ENCODE measurements around the gene CARD16.
"Not testable (repeated sequence)": the region's sequence is repeated elsewhere in the genome, so short reads cannot be mapped to it uniquely, and the experiment has no call there.

CARD16 gene

DNA sequence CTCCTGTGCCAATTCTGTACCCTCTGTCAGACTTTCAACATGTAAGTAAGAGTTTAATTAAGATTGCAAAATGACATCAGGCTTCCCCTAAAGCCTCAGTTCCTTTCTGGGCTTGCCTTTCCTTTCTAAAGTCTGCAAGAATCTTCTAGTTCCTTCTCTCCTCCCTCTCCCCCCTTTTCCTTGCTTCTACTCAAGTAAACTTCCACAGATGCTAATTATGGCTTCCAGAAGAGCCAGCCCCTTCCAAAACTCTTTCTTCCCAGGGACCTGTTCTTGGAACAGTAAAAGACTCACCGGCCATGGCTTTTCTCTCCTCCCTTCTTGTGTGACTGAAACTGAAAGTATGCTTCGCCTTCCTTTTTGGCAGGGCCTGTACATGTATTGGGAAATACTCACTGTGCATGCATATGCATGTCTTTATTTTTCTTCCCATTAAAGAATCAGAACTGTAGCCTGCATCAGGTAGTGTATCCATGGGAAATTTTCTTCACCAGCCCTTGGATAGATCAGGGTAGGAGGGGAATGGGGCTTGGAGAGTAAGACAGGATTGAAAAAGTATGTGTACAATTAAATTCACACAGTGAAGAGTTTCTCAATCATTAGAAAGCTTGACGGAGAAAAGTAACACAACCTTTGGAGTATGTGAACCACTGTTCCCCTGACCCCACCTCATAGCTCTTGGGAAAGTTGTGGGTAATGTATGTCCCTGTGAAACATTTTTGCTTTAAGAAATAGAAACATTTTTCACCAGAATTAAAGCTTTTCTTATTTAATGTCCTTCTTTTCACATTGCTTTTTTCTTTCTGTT lies 10.1 kb downstream of the CARD16 start, which contains the start of gene CASP1:
CASP1 (minus strand) TSS at position 332 of the 808 bp plus-strand sequence; CDS start at position 301, 31 bp downstream.
- H3K27ac ChIP-seq = peak within 1 kb of the TSS; percentile 85

DNA sequence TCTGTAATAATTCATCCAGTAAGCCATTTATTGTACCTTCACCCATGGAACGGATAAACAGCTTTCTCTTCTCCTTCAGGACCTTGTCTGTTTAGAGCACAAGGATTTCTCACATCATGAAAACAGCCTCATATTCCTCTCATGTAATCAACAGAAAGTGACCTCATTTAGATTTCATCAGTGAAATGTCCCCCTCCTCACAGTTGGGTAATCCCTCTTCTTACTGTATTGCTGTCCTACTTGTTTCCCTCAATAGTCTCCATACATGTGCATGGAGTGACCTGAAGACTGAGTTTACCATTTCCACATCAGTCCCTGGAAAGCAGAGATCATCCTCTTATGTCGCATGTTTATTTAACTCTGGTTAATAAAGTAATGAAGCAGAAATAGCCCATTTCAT lies 10.7 kb downstream of the CARD16 start:
- Histone ChIP-seq H3K4me3 (ENCODE audit: low read depth in 1 of 2, low read length in 1 of 2) (peak overlapping the region; percentile 63 to 86), H3K4me1 (ENCODE audit: control insufficient read depth in 1 of 2, insufficient read depth in 1 of 2, low read depth in 1 of 2, low read length in 1 of 2) (peaks cover 38 to 48% of the 10 kb centered on the region in 2 experiments), H3K27ac (peak overlapping the region; percentile 85), H3K36me3 (peaks cover 61% of the 10 kb centered on the region)
- not testable (repeated sequence) for H3K27me3 ChIP-seq, H3K9me3 ChIP-seq

More for the DNA sequence above, 10.1 kb downstream of the CARD16 start, which contains the start of gene CASP1:
- TF ChIP-seq, protein P1, sequence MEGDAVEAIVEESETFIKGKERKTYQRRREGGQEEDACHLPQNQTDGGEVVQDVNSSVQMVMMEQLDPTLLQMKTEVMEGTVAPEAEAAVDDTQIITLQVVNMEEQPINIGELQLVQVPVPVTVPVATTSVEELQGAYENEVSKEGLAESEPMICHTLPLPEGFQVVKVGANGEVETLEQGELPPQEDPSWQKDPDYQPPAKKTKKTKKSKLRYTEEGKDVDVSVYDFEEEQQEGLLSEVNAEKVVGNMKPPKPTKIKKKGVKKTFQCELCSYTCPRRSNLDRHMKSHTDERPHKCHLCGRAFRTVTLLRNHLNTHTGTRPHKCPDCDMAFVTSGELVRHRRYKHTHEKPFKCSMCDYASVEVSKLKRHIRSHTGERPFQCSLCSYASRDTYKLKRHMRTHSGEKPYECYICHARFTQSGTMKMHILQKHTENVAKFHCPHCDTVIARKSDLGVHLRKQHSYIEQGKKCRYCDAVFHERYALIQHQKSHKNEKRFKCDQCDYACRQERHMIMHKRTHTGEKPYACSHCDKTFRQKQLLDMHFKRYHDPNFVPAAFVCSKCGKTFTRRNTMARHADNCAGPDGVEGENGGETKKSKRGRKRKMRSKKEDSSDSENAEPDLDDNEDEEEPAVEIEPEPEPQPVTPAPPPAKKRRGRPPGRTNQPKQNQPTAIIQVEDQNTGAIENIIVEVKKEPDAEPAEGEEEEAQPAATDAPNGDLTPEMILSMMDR (IDR thresholded peaks at IDR 0.05) = no peak
- Histone ChIP-seq H3K4me3 (ENCODE audit: low read depth in 1 of 2, low read length in 1 of 2) (peak within 1 kb of the TSS; percentile 63 to 86), H3K36me3 (peaks cover 61% of the 10 kb centered on the region), H3K27me3 (no peaks in the 10 kb centered on the region), H3K9me3 (no peaks in the 10 kb centered on the region), H3K4me1 (ENCODE audit: control insufficient read depth in 1 of 2, insufficient read depth in 1 of 2, low read depth in 1 of 2, low read length in 1 of 2) (peaks cover 38 to 48% of the 10 kb centered on the region in 2 experiments)

DNA sequence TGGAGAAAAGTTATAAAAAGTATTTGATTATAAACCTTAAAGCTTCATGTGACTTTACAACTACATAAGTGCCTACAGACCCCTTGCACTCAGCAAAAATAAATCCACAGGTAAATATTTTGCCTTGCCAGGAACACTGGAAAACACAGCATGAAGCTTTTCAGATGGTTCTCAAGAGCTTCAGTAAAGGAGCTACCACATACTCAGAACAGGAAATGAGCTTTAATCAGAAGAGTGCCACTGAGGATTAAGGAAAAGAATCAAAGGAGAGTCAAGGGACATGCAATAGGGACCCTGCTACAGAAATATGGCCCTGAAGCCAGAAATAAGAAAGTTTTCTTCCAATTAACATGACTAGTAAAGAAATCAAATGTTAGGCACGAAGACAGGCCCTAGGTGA lies 11.4 kb downstream of the CARD16 start:
- Histone ChIP-seq H3K36me3 (peaks cover 61% of the 10 kb centered on the region), H3K4me1 (ENCODE audit: control insufficient read depth in 1 of 2, insufficient read depth in 1 of 2, low read depth in 1 of 2, low read length in 1 of 2) (peaks cover 38 to 48% of the 10 kb centered on the region in 2 experiments), H3K4me3 (ENCODE audit: low read depth in 1 of 2, low read length in 1 of 2) (peak overlapping the region; percentile 63 to 86), H3K27ac (peak overlapping the region; percentile 85), H3K9me3 (no peaks in the 10 kb centered on the region), H3K27me3 (no peaks in the 10 kb centered on the region)
- TF ChIP-seq, protein P1 (IDR thresholded peaks at IDR 0.05) = no peak

DNA sequence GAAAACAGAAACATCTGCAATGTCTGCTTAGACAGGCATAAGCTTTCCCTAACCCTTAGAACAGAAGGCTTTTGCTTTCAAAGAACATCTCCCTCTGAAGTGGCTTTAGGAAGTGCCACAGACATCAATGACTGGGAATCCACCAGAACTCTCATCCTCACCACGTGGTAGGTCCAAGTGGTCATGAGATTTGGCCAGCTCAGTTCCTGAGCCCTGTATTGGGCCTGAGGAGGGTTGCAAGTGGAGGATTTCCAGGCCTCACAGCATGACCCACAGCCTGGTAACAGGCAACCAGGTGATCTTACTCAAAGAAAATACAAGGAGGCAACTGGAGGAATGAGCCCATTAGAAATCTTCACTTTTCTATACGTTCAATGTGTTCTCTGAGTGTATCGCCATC lies 11.8 kb downstream of the CARD16 start:
- H3K27ac ChIP-seq = peak overlapping the region; percentile 85

DNA sequence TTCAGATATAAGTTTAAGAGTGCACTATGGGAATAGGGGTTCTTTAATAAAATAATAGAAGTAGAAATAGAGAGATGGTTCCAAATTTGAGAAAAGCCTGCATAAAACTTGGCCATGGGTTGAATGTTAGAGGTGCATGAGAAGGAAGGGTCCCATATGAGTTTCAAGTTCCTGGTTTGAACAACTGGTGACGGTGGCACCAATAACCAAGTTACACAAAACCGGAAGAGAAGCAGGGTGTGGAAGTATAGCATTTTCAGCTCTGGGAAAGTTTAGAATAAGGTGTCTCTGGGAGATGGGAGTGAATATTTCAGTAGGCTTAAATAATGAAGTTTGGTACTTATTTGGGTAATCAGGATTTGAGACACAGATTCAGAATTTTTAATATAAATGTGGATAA lies 12.6 kb downstream of the CARD16 start:
- Histone ChIP-seq H3K27ac (peak overlapping the region; percentile 85), H3K4me3 (ENCODE audit: low read depth in 1 of 2, low read length in 1 of 2) (peak overlapping the region; percentile 63 to 86), H3K36me3 (peaks cover 61% of the 10 kb centered on the region), H3K27me3 (no peaks in the 10 kb centered on the region), H3K4me1 (ENCODE audit: control insufficient read depth in 1 of 2, insufficient read depth in 1 of 2, low read depth in 1 of 2, low read length in 1 of 2) (peaks cover 45 to 53% of the 10 kb centered on the region in 2 experiments), H3K9me3 (no peaks in the 10 kb centered on the region)
- TF ChIP-seq, protein P1 (IDR thresholded peaks at IDR 0.05) = no peak

More for the DNA sequence above, 11.8 kb downstream of the CARD16 start:
- H3K27me3 ChIP-seq = no peaks in the 10 kb centered on the region
- peaks cover 38 to 48% of the 10 kb centered on the region in 2 experiments for H3K4me1 ChIP-seq (ENCODE audit: control insufficient read depth in 1 of 2, insufficient read depth in 1 of 2, low read depth in 1 of 2, low read length in 1 of 2)
- peak overlapping the region; percentile 63 to 86 for H3K4me3 ChIP-seq (ENCODE audit: low read depth in 1 of 2, low read length in 1 of 2)
- peaks cover 61% of the 10 kb centered on the region for H3K36me3 ChIP-seq
- H3K9me3 ChIP-seq = no peaks in the 10 kb centered on the region
- TF ChIP-seq, protein P1 (IDR thresholded peaks at IDR 0.05) = no peak

DNA sequence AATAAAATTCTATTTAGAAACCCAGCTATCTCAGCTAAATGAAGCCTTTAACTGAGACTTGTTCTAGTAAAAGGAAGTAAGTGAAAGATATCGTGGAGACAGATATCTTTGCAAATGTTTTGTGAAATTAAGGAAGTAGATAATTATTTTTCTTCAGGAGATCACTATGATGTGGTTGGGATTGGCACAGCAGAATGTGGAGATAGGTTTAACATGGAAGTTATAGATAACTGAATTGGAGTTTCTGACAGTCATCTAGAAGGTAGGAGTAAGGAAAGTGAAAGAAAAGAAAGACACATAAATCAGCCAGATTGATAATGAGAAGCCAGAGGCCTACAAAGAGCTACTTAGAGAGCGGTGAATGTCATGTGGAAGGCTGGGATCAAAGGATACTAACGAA lies 17.5 kb downstream of the CARD16 start:
- no peak overlapping the region for H3K4me3 ChIP-seq (ENCODE audit: low read depth in 1 of 2, low read length in 1 of 2)
- peaks cover 85% of the 10 kb centered on the region for H3K36me3 ChIP-seq
- H3K27me3 ChIP-seq = no peaks in the 10 kb centered on the region
- peak overlapping the region; percentile 36 for H3K27ac ChIP-seq
- TF ChIP-seq, protein P1 (IDR thresholded peaks at IDR 0.05) = no peak
- no peaks in the 10 kb centered on the region for H3K9me3 ChIP-seq
- H3K4me1 ChIP-seq (ENCODE audit: control insufficient read depth in 1 of 2, insufficient read depth in 1 of 2, low read depth in 1 of 2, low read length in 1 of 2) = peaks cover 28 to 34% of the 10 kb centered on the region in 2 experiments

Measured in neutrophil (primary cell).